ENCODE results near the gene VTI1A.

Gene VTI1A

DNA sequence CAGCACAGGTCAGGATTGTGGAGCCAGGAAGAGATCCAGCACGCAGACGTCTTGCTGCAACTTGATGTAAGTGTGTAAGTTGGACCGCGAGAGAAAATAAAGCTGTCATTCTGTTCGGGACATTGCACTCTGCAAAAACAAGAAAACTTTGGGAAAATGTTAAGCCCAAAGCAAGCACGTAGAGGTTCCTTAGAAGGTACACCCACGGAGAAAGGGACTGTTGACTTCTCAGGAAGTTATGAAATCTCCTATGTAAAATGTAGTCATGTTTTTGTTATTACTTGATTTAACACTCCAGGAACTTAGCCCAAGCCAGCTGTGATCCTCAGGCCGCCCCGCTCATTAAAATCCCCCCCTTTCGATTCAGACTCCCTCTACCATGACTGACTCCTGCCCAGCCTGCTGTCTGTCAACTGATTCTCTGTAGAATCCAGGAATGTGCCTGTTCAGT, 307.0 kb downstream of the VTI1A start:
- Histone ChIP-seq H3K4me2 (ENCODE audit: low read depth, low read length, poor library complexity, severe bottlenecking) (no peak overlapping the region), H3K4me1 (ENCODE audit: insufficient read depth, low read length, poor library complexity, severe bottlenecking) (peaks cover 6% of the 10 kb centered on the region), H3K79me2 (ENCODE audit: insufficient read depth, low read length) (no peaks in the 10 kb centered on the region), H2AFZ (ENCODE audit: low read length) (no peak overlapping the region), H3F3A (ENCODE audit: low read depth) (no peaks in the 10 kb centered on the region), H3K4me3 (ENCODE audit: low read length, poor library complexity, severe bottlenecking) (no peak overlapping the region), H3K9me2 (replicated peaks; ENCODE audit: low read depth, low read length) (no peaks in the 10 kb centered on the region), H3K9me3 (ENCODE audit: insufficient read depth, low read depth, low read length) (no peaks in the 10 kb centered on the region), H3K36me3 (ENCODE audit: insufficient read depth, low read length) (no peaks in the 10 kb centered on the region), H3K27me3 (ENCODE audit: insufficient read depth, low read length, poor library complexity, severe bottlenecking) (no peaks in the 10 kb centered on the region), H4K20me1 (ENCODE audit: insufficient read depth, low read length, poor library complexity, severe bottlenecking) (no peaks in the 10 kb centered on the region), H3K9ac (ENCODE audit: low read depth, low read length, poor library complexity, severe bottlenecking) (no peak overlapping the region)
- TF ChIP-seq EZH2phosphoT487 (IDR thresholded peaks at IDR 0.05; ENCODE audit: borderline replicate concordance), result no peak
- TF ChIP-seq, protein P1, sequence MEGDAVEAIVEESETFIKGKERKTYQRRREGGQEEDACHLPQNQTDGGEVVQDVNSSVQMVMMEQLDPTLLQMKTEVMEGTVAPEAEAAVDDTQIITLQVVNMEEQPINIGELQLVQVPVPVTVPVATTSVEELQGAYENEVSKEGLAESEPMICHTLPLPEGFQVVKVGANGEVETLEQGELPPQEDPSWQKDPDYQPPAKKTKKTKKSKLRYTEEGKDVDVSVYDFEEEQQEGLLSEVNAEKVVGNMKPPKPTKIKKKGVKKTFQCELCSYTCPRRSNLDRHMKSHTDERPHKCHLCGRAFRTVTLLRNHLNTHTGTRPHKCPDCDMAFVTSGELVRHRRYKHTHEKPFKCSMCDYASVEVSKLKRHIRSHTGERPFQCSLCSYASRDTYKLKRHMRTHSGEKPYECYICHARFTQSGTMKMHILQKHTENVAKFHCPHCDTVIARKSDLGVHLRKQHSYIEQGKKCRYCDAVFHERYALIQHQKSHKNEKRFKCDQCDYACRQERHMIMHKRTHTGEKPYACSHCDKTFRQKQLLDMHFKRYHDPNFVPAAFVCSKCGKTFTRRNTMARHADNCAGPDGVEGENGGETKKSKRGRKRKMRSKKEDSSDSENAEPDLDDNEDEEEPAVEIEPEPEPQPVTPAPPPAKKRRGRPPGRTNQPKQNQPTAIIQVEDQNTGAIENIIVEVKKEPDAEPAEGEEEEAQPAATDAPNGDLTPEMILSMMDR (conservative IDR thresholded peaks at IDR 0.05; ENCODE audit: low read length), result no peak

DNA sequence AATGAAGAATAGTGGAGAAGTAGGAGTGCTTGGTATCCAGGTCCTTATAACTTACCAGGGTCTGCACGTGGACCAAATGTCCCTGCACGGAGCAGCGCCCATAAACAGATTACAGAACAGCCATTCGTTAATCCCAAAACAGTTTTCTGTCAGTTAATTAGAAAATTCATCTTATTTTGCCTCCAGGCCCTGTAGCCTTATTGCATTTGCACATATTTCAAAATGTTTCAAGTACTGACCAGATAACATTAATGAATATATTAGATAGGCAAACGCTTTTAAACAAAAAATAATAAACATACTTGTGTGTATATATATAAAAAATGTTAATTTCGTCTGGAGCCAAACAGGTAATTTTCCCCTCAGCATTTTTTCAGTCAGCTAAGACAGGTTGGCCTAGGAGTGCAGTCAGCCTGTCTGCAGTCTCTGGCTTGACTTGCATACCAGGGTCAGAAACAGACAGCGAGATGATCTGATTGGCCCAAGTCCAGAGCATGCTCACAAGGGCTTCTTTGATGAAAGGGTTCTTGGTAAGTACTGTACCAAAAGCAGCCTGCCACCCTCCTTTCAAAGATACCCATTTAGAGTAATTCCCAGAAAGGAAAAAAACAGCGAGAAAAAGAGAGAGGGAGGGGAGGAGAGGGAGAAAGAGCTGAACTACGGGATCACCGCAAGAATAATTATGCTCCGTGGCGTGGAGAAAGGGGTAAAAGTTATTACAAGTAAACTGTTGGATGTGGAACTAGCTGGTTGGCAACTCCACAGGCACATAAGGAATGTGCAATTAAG, 308.6 kb downstream of the VTI1A start:
- H3K9me3 ChIP-seq (ENCODE audit: insufficient read depth, low read depth, low read length), result no peaks in the 10 kb centered on the region
- no peak overlapping the region for H2AFZ ChIP-seq (ENCODE audit: low read length)
- no peaks in the 10 kb centered on the region for H3F3A ChIP-seq (ENCODE audit: low read depth)
- no peaks in the 10 kb centered on the region for H3K27me3 ChIP-seq (ENCODE audit: insufficient read depth, low read length, poor library complexity, severe bottlenecking)
- TF ChIP-seq, protein P1 (conservative IDR thresholded peaks at IDR 0.05; ENCODE audit: low read length), result no peak
- no peak for TF ChIP-seq EZH2phosphoT487 (IDR thresholded peaks at IDR 0.05; ENCODE audit: borderline replicate concordance)
- no peaks in the 10 kb centered on the region for H3K79me2 ChIP-seq (ENCODE audit: insufficient read depth, low read length)
- H4K20me1 ChIP-seq (ENCODE audit: insufficient read depth, low read length, poor library complexity, severe bottlenecking), result no peaks in the 10 kb centered on the region
- H3K4me3 ChIP-seq (ENCODE audit: low read length, poor library complexity, severe bottlenecking), result no peak overlapping the region
- H3K4me2 ChIP-seq (ENCODE audit: low read depth, low read length, poor library complexity, severe bottlenecking), result no peak overlapping the region
- no peaks in the 10 kb centered on the region for H3K36me3 ChIP-seq (ENCODE audit: insufficient read depth, low read length)
- H3K9me2 ChIP-seq (replicated peaks; ENCODE audit: low read depth, low read length), result no peaks in the 10 kb centered on the region
- H3K9ac ChIP-seq (ENCODE audit: low read depth, low read length, poor library complexity, severe bottlenecking), result no peak overlapping the region
- H3K4me1 ChIP-seq (ENCODE audit: insufficient read depth, low read length, poor library complexity, severe bottlenecking), result peaks cover 6% of the 10 kb centered on the region

DNA sequence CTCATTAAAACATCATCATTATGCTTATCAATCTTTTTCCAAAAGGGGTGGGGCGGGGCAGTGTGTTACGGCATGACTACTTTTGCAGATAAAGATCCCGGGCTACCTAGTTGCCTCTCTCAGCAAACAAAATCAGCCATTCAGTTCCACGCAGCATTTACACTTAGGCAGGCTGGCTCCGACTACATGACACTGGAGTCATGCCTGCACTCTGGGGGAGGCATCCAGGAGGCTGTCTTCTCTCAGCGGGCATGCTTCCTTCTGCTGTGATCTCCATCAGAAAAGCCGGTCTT, 309.2 kb downstream of the VTI1A start:
- H3K79me2 ChIP-seq (ENCODE audit: insufficient read depth, low read length), result no peaks in the 10 kb centered on the region
- peaks cover 5% of the 10 kb centered on the region for H3K4me1 ChIP-seq (ENCODE audit: insufficient read depth, low read length, poor library complexity, severe bottlenecking)
- no peaks in the 10 kb centered on the region for H3F3A ChIP-seq (ENCODE audit: low read depth)
- no peak for TF ChIP-seq EZH2phosphoT487 (IDR thresholded peaks at IDR 0.05; ENCODE audit: borderline replicate concordance)
- TF ChIP-seq, protein P1 (conservative IDR thresholded peaks at IDR 0.05; ENCODE audit: low read length), result no peak
- no peaks in the 10 kb centered on the region for H3K27me3 ChIP-seq (ENCODE audit: insufficient read depth, low read length, poor library complexity, severe bottlenecking)
- H3K4me2 ChIP-seq (ENCODE audit: low read depth, low read length, poor library complexity, severe bottlenecking), result no peak overlapping the region
- no peak overlapping the region for H3K4me3 ChIP-seq (ENCODE audit: low read length, poor library complexity, severe bottlenecking)
- H3K9me2 ChIP-seq (replicated peaks; ENCODE audit: low read depth, low read length), result no peaks in the 10 kb centered on the region
- no peaks in the 10 kb centered on the region for H3K9me3 ChIP-seq (ENCODE audit: insufficient read depth, low read depth, low read length)
- no peaks in the 10 kb centered on the region for H3K36me3 ChIP-seq (ENCODE audit: insufficient read depth, low read length)
- H2AFZ ChIP-seq (ENCODE audit: low read length), result no peak overlapping the region
- H4K20me1 ChIP-seq (ENCODE audit: insufficient read depth, low read length, poor library complexity, severe bottlenecking), result no peaks in the 10 kb centered on the region
- no peak overlapping the region for H3K9ac ChIP-seq (ENCODE audit: low read depth, low read length, poor library complexity, severe bottlenecking)

All from Loucy (cell line).